Activated T-helper 1 cell treated with Interleukin-2 at 50 U/mL for 16 hours (primary cell): ENCODE measurements around the gene C2CD4B.

ENCODE experiments used
- DNase-seq: peaks from one replicate; pipeline ENCODE4 v3.0.0-alpha.2; 2020; ENCODE audit warnings: low read depth

The C2CD4B gene

GRCh38 chr15:62165104-62165792 is at the start of gene C2CD4B:
C2CD4B (minus strand) TSS chr15:62165285; CDS start chr15:62164984, 301 bp downstream.
- DNase-seq, result no peak

- DNase-seq, result no peak
These were observed 47.7 kb upstream of the C2CD4B start for GRCh38 chr15:62212741-62213140.

GRCh38 chr15:62211348-62211747 is 46.3 kb upstream of the C2CD4B start:
- DNase-seq, result no peak

GRCh38 chr15:62209821-62210220 is 44.7 kb upstream of the C2CD4B start:
- no peak for DNase-seq

GRCh38 chr15:62209322-62209721 is 44.2 kb upstream of the C2CD4B start:
- no peak for DNase-seq

- DNase-seq, result no peak
These were observed 43.8 kb upstream of the C2CD4B start for GRCh38 chr15:62208884-62209283.

- DNase-seq, result no peak
These were observed 43.3 kb upstream of the C2CD4B start for GRCh38 chr15:62208367-62208766.

GRCh38 chr15:62190675-62191074 is 25.6 kb upstream of the C2CD4B start:
- DNase-seq, result no peak

- no peak for DNase-seq
These were observed 25.2 kb upstream of the C2CD4B start for GRCh38 chr15:62190274-62190673.

- DNase-seq, result no peak
These were observed 23.7 kb upstream of the C2CD4B start for GRCh38 chr15:62188744-62189143.

- DNase-seq, result no peak
These were observed 22.8 kb upstream of the C2CD4B start for GRCh38 chr15:62187910-62188309.

GRCh38 chr15:62187425-62187824 is 22.3 kb upstream of the C2CD4B start:
- no peak for DNase-seq

GRCh38 chr15:62186578-62186977 is 21.5 kb upstream of the C2CD4B start:
- DNase-seq, result no peak

GRCh38 chr15:62183130-62183529 is 18.0 kb upstream of the C2CD4B start:
- DNase-seq, result no peak

- no peak for DNase-seq
These were observed 8.1 kb upstream of the C2CD4B start for GRCh38 chr15:62173215-62173614.

GRCh38 chr15:62171882-62172281 is 6.8 kb upstream of the C2CD4B start:
- no peak for DNase-seq

GRCh38 chr15:62165793-62166375 is 799 bp upstream of the C2CD4B start:
- DNase-seq, result no peak

- no peak for DNase-seq
These were observed 535 bp downstream of the C2CD4B start for GRCh38 chr15:62164396-62165103.

GRCh38 chr15:62164014-62164395 is 1.1 kb downstream of the C2CD4B start:
- DNase-seq, result no peak

- no peak for DNase-seq
These were observed 1.6 kb downstream of the C2CD4B start for GRCh38 chr15:62163397-62164013.

GRCh38 chr15:62153228-62153627 is 11.9 kb downstream of the C2CD4B start:
- DNase-seq, result no peak

- DNase-seq, result no peak
These were observed 14.6 kb downstream of the C2CD4B start for GRCh38 chr15:62150445-62150844.

GRCh38 chr15:62149729-62150128 is 15.4 kb downstream of the C2CD4B start:
- DNase-seq, result no peak
